ENCODE data around the gene GPSM1. TPM values are rescaled to one million over a fixed set of nuclear protein-coding genes. Genes with fewer than 3 reads are reported as not detected.

GPSM1 gene
- total RNA-seq, 1 experiment from 2014 or later, result 14.2 TPM

- TF ChIP-seq IRF2 (CRISPR knock-in tag; IDR thresholded peaks at IDR 0.05; ENCODE audit: borderline replicate concordance, low read depth), result no peak
- peak; percentile 83 for TF ChIP-seq PRDM15 (CRISPR knock-in tag; IDR thresholded peaks at IDR 0.05)
- POLR2A ChIA-PET, result no interaction called here
- H3K27me3 Mint-ChIP-seq (ENCODE audit: low read depth), result no peaks in the 10 kb centered on the region
- peak overlapping the region; percentile 32; the same call in 1 of the 2 replicates for H3K27ac Mint-ChIP-seq
- DNase-seq (ENCODE audit: low spot score) (no peak), ATAC-seq (no peak)
- CTCF ChIA-PET, result interaction anchor here (1.1 to 2.5 kb wide), 2 partner anchors 15 to 16 kb away, joined by 3 to 41 read pairs; partner anchors contain the start of gene DNLZ
- no peaks in the 10 kb centered on the region for H3K4me1 Mint-ChIP-seq
- no peaks in the 10 kb centered on the region for H3K9me3 Mint-ChIP-seq
- H3K36me3 Mint-ChIP-seq, result no peaks in the 10 kb centered on the region
- H3K4me3 Mint-ChIP-seq, result no peak overlapping the region
Measured at GRCh38 chr9:136347472-136348256, 20.3 kb downstream of the GPSM1 start.

- Mint-ChIP-seq H3K4me1 (no peaks in the 10 kb centered on the region), H3K9me3 (no peaks in the 10 kb centered on the region), H3K36me3 (no peaks in the 10 kb centered on the region), H3K27ac (no peak overlapping the region), H3K27me3 (ENCODE audit: low read depth) (no peaks in the 10 kb centered on the region), H3K4me3 (no peak overlapping the region)
- CTCF ChIA-PET, result interaction anchor here (0.6 to 1.1 kb wide), 2 partner anchors 14 to 1065 kb away, joined by 3 to 5 read pairs; no protein-coding TSS in a partner anchor
- POLR2A ChIA-PET, result no interaction called here
- DNase-seq (ENCODE audit: low spot score), result no peak
- no peak for ATAC-seq
- TF ChIP-seq ATF6 (CRISPR knock-in tag; IDR thresholded peaks at IDR 0.05), result no peak
- TF ChIP-seq TCF7 (CRISPR knock-in tag; IDR thresholded peaks at IDR 0.05; ENCODE audit: low read depth), result no peak
- no peak for TF ChIP-seq NFE2L1 (CRISPR knock-in tag; IDR thresholded peaks at IDR 0.05)
- no peak for TF ChIP-seq EMX1 (CRISPR knock-in tag; IDR thresholded peaks at IDR 0.05)
- TF ChIP-seq NR1H2 (CRISPR knock-in tag; IDR thresholded peaks at IDR 0.05), result no peak
- TF ChIP-seq ZNF121 (CRISPR knock-in tag; IDR thresholded peaks at IDR 0.05), result no peak
- no peak for TF ChIP-seq ELF4 (CRISPR knock-in tag; IDR thresholded peaks at IDR 0.05; ENCODE audit: low read depth)
- TF ChIP-seq IRF1 (CRISPR knock-in tag; IDR thresholded peaks at IDR 0.05), result no peak
- TF ChIP-seq NR2C2 (CRISPR knock-in tag; IDR thresholded peaks at IDR 0.05), result no peak
- TF ChIP-seq E2F4 (CRISPR knock-in tag; IDR thresholded peaks at IDR 0.05; ENCODE audit: borderline replicate concordance, low read depth), result no peak
- no peak for TF ChIP-seq RORB (CRISPR knock-in tag; IDR thresholded peaks at IDR 0.05)
- no peak for TF ChIP-seq ZBTB21 (CRISPR knock-in tag; IDR thresholded peaks at IDR 0.05; ENCODE audit: borderline replicate concordance)
- no peak for TF ChIP-seq USF2 (CRISPR knock-in tag; IDR thresholded peaks at IDR 0.05)
- no peak for TF ChIP-seq ARID4B (CRISPR knock-in tag; IDR thresholded peaks at IDR 0.05; ENCODE audit: borderline replicate concordance)
- TF ChIP-seq ZSCAN18 (CRISPR knock-in tag; IDR thresholded peaks at IDR 0.05), result no peak
- no peak for TF ChIP-seq ZNF396 (CRISPR knock-in tag; IDR thresholded peaks at IDR 0.05; ENCODE audit: borderline replicate concordance)
- no peak for TF ChIP-seq ZNF416 (CRISPR knock-in tag; IDR thresholded peaks at IDR 0.05)
- no peak for TF ChIP-seq ETV6 (CRISPR knock-in tag; IDR thresholded peaks at IDR 0.05)
Measured at GRCh38 chr9:136348691-136349090, 21.4 kb downstream of the GPSM1 start.

Data from WTC11 (cell line).